CD8-positive, alpha-beta memory T cell (primary cell): Measurements from ENCODE around the gene GFOD1. TPM values are rescaled to one million over a fixed set of nuclear protein-coding genes. Genes with fewer than 3 reads are reported as not detected.
A peak's percentile ranks its signal among the peaks of the same experiment; 100 is the strongest.

Source experiments
- CTCF ChIA-PET: fragments of 350-600 bp; sonication (Branson Sonifier 250); formaldehyde crosslinking; loops from one replicate; lab custom pipeline; 2021; ENCODE audit warnings: antibody characterized with exemption; lab: Charles Lee
- POLR2A ChIA-PET: fragments of 350-600 bp; sonication (Branson Sonifier 250); formaldehyde crosslinking; loops from one replicate; lab custom pipeline; 2021; ENCODE audit warnings: antibody characterized with exemption; lab: Charles Lee
- DNase-seq, 5 donors: peaks; one replicate each; pipeline versions ENCODE4 v3.0.0 to v3.0.0-alpha.2; 2020 to 2022; ENCODE audit warnings: mixed read lengths in 1 of 5
- H3K27ac ChIP-seq: one replicate; pipeline ENCODE4 v1.7.0; 2013; ENCODE audit warnings: low read depth, mild to moderate bottlenecking, low read length, moderate library complexity
- H3K27me3 ChIP-seq: 2 replicates; pipeline ENCODE4 v1.7.0; 2013; ENCODE audit warnings: low read length, mild to moderate bottlenecking; ENCODE audit not compliant: insufficient read depth, poor library complexity, severe bottlenecking
- H3K36me3 ChIP-seq: 2 replicates; pipeline ENCODE4 v1.7.0; 2013; ENCODE audit warnings: mild to moderate bottlenecking, low read length, moderate library complexity; ENCODE audit not compliant: insufficient read depth
- H3K4me1 ChIP-seq: 2 replicates; pipeline ENCODE4 v1.7.0; 2013; ENCODE audit warnings: mild to moderate bottlenecking, low read length, moderate library complexity; ENCODE audit not compliant: insufficient read depth
- H3K4me3 ChIP-seq: 2 replicates; pipeline ENCODE4 v1.7.0; 2013; ENCODE audit warnings: mild to moderate bottlenecking, low read length
- H3K9me3 ChIP-seq: 2 replicates; pipeline ENCODE4 v1.7.0; 2013; ENCODE audit warnings: mild to moderate bottlenecking, low read length
- H3K27ac Mint-ChIP-seq, 8 donors: one replicate each; pipeline ENCODE4 v1.8.0; 2020 to 2021; ENCODE audit warnings: mixed read lengths in 8 of 8, mild to moderate bottlenecking in 6 of 8, inconsistent platforms in 3 of 8, moderate library complexity in 3 of 8
- H3K27me3 Mint-ChIP-seq, 2 donors: one replicate each; pipeline ENCODE4 v1.8.0; 2020 to 2021; ENCODE audit warnings: mixed read lengths in 2 of 2, mild to moderate bottlenecking in 1 of 2, moderate library complexity in 1 of 2
- H3K36me3 Mint-ChIP-seq, 3 donors: one replicate each; pipeline ENCODE4 v1.8.0; 2020 to 2021; ENCODE audit warnings: mixed read lengths in 3 of 3, inconsistent platforms in 1 of 3, mild to moderate bottlenecking in 1 of 3
- H3K4me1 Mint-ChIP-seq, 3 donors: one replicate each; pipeline ENCODE4 v1.8.0; 2020 to 2021; ENCODE audit warnings: mixed read lengths in 3 of 3, inconsistent platforms in 1 of 3, mild to moderate bottlenecking in 1 of 3
- H3K4me3 Mint-ChIP-seq, 7 donors: one replicate each; pipeline ENCODE4 v1.8.0; 2020 to 2021; ENCODE audit warnings: mixed read lengths in 7 of 7, mild to moderate bottlenecking in 6 of 7, moderate library complexity in 4 of 7, inconsistent platforms in 2 of 7
- H3K9me3 Mint-ChIP-seq, 5 donors: one replicate each; pipeline ENCODE4 v1.8.0; 2020 to 2022; ENCODE audit warnings: mixed read lengths in 5 of 5, mild to moderate bottlenecking in 3 of 5, moderate library complexity in 2 of 5, inconsistent platforms in 1 of 5
- polyA plus RNA-seq: library from polyadenylated mRNA; unstranded; fragments of 300-500 nt; fragmentation: Illumina TruSeq; gene quantifications from one replicate; pipeline ENCODE4 v1.2.3, GENCODE V29; 2021
- total RNA-seq, 2 experiments: library from RNA; stranded (reverse); gene quantifications; one replicate each; pipeline ENCODE4 v1.2.3, GENCODE V29; 2021

Gene GFOD1
- total and polyA plus RNA-seq, 3 experiments from 2014 or later = 3.6 to 8.7 (median 8.2) TPM

- CTCF ChIA-PET = interaction anchor here (0.6 to 1.8 kb wide), 10 partner anchors 8 to 146 kb away, joined by 3 to 7 read pairs (median 4); partner anchors contain the start of genes SIRT5 and TBC1D7
- POLR2A ChIA-PET = interaction anchor here (1.5 kb wide), 1 partner anchor 100 kb away, joined by 3 read pairs; the partner anchor contains the start of gene TBC1D7
- Mint-ChIP-seq H3K4me1 (peaks cover 67 to 82% (median 81%) of the 10 kb centered on the region in 3 donors), H3K36me3 (no peaks in the 10 kb centered on the region), H3K4me3 (peak overlapping the region; percentile 71 to 86 (median 79)), H3K27ac (peak overlapping the region; percentile 93 to 98 (median 94)), H3K9me3 (no peaks in the 10 kb centered on the region), H3K27me3 (no peaks in the 10 kb centered on the region)
- no peak for DNase-seq
- H3K4me3 ChIP-seq = peak overlapping the region; percentile 42
- H3K27me3 ChIP-seq = no peaks in the 10 kb centered on the region
- H3K36me3 ChIP-seq = no peaks in the 10 kb centered on the region
- H3K9me3 ChIP-seq = no peaks in the 10 kb centered on the region
- H3K4me1 ChIP-seq = peaks cover 60% of the 10 kb centered on the region
- peak overlapping the region; percentile 47 for H3K27ac ChIP-seq
These were observed 58.6 kb downstream of the GFOD1 start for GRCh38 chr6:13428583-13429405.

GRCh38 chr6:13427801-13428582, 59.4 kb downstream of the GFOD1 start:
- no peaks in the 10 kb centered on the region for H3K27me3 Mint-ChIP-seq
- peaks cover 0 to 5% (median 0%) of the 10 kb centered on the region in 3 donors for H3K36me3 Mint-ChIP-seq
- no peaks in the 10 kb centered on the region for H3K36me3 ChIP-seq
- no peaks in the 10 kb centered on the region for H3K27me3 ChIP-seq
- H3K4me3 ChIP-seq = peak overlapping the region; percentile 42
- no peaks in the 10 kb centered on the region for H3K9me3 ChIP-seq
- ChIA-PET POLR2A (interaction anchor here (0.7 to 1.5 kb wide), 2 partner anchors 99 to 263 kb away, joined by 3 read pairs; partner anchors contain the start of gene TBC1D7), CTCF (interaction anchor here (0.7 to 1.8 kb wide), 12 partner anchors 9 to 639 kb away, joined by 3 to 7 read pairs (median 4); partner anchors contain the start of gene TBC1D7)
- H3K27ac Mint-ChIP-seq = peak overlapping the region; percentile 93 to 98 (median 94)
- DNase-seq = peak; percentile 53 to 85 (median 64)
- peak overlapping the region; percentile 71 to 86 (median 79) for H3K4me3 Mint-ChIP-seq
- H3K4me1 Mint-ChIP-seq = peaks cover 65 to 75% (median 74%) of the 10 kb centered on the region in 3 donors
- H3K27ac ChIP-seq = peak overlapping the region; percentile 47
- H3K4me1 ChIP-seq = peaks cover 52% of the 10 kb centered on the region
- no peaks in the 10 kb centered on the region for H3K9me3 Mint-ChIP-seq

- Mint-ChIP-seq H3K36me3 (peaks cover 0 to 5% (median 0%) of the 10 kb centered on the region in 3 donors), H3K9me3 (no peaks in the 10 kb centered on the region), H3K27me3 (no peaks in the 10 kb centered on the region), H3K27ac (peak overlapping the region; percentile 93 to 98 (median 94)), H3K4me1 (peaks cover 58 to 68% (median 67%) of the 10 kb centered on the region in 3 donors), H3K4me3 (peak overlapping the region in 6 of 7 donors; percentile 76 to 86 (median 80))
- Histone ChIP-seq H3K27ac (peak overlapping the region; percentile 47), H3K36me3 (no peaks in the 10 kb centered on the region), H3K4me1 (peaks cover 45% of the 10 kb centered on the region), H3K27me3 (no peaks in the 10 kb centered on the region), H3K4me3 (no peak overlapping the region), H3K9me3 (no peaks in the 10 kb centered on the region)
- POLR2A ChIA-PET = interaction anchor here (0.7 kb wide), 1 partner anchor 263 kb away, joined by 3 read pairs; no protein-coding TSS in a partner anchor
- DNase-seq = no peak
- CTCF ChIA-PET = interaction anchor here (0.7 to 1.8 kb wide), 4 partner anchors 9 to 639 kb away, joined by 3 to 4 read pairs (median 4); no protein-coding TSS in a partner anchor
These were observed 60.1 kb downstream of the GFOD1 start for GRCh38 chr6:13427316-13427715.

GRCh38 chr6:13425943-13426931, 61.2 kb downstream of the GFOD1 start:
- Histone ChIP-seq H3K4me1 (peaks cover 34% of the 10 kb centered on the region), H3K9me3 (no peaks in the 10 kb centered on the region), H3K36me3 (no peaks in the 10 kb centered on the region), H3K27me3 (no peaks in the 10 kb centered on the region), H3K27ac (no peak overlapping the region), H3K4me3 (no peak overlapping the region)
- Mint-ChIP-seq H3K4me1 (peaks cover 48 to 67% (median 66%) of the 10 kb centered on the region in 3 donors), H3K27me3 (no peaks in the 10 kb centered on the region), H3K4me3 (peak overlapping the region in 2 of 7 donors; percentile 9 to 24), H3K27ac (peak overlapping the region in 6 of 8 donors; percentile 40 to 97 (median 75)), H3K9me3 (no peaks in the 10 kb centered on the region), H3K36me3 (peaks cover 0 to 5% (median 0%) of the 10 kb centered on the region in 3 donors)
- CTCF ChIA-PET = interaction anchor here (1.1 to 1.5 kb wide), 4 partner anchors 12 to 189 kb away, joined by 3 to 5 read pairs (median 4); partner anchors contain the start of gene NOL7
- DNase-seq = no peak
- POLR2A ChIA-PET = interaction anchor here (0.7 kb wide), 1 partner anchor 18 kb away, joined by 3 read pairs; no protein-coding TSS in a partner anchor

GRCh38 chr6:13425270-13425873, 62.0 kb downstream of the GFOD1 start:
- H3K27ac Mint-ChIP-seq = peak overlapping the region in 5 of 8 donors; percentile 43 to 97 (median 47)

GRCh38 chr6:13423252-13423651, 64.1 kb downstream of the GFOD1 start:
- Mint-ChIP-seq H3K4me1 (peaks cover 34 to 59% (median 57%) of the 10 kb centered on the region in 3 donors), H3K27ac (peak overlapping the region in 1 of 8 donors; percentile 23), H3K4me3 (no peak overlapping the region), H3K27me3 (no peaks in the 10 kb centered on the region), H3K36me3 (peaks cover 0 to 5% (median 0%) of the 10 kb centered on the region in 3 donors), H3K9me3 (no peaks in the 10 kb centered on the region)
- POLR2A ChIA-PET = no interaction called here
- peaks cover 18% of the 10 kb centered on the region for H3K4me1 ChIP-seq
- no peaks in the 10 kb centered on the region for H3K27me3 ChIP-seq
- no peaks in the 10 kb centered on the region for H3K9me3 ChIP-seq
- H3K27ac ChIP-seq = no peak overlapping the region
- H3K4me3 ChIP-seq = no peak overlapping the region
- CTCF ChIA-PET = no interaction called here
- H3K36me3 ChIP-seq = no peaks in the 10 kb centered on the region
- DNase-seq = no peak

More at GRCh38 chr6:13425270-13425873, 62.0 kb downstream of the GFOD1 start:
- Histone ChIP-seq H3K9me3 (no peaks in the 10 kb centered on the region), H3K27ac (no peak overlapping the region), H3K4me3 (no peak overlapping the region), H3K4me1 (peaks cover 31% of the 10 kb centered on the region), H3K27me3 (no peaks in the 10 kb centered on the region), H3K36me3 (no peaks in the 10 kb centered on the region)
- peaks cover 0 to 5% (median 0%) of the 10 kb centered on the region in 3 donors for H3K36me3 Mint-ChIP-seq
- no peak for DNase-seq
- no peak overlapping the region for H3K4me3 Mint-ChIP-seq
- peaks cover 47 to 67% (median 65%) of the 10 kb centered on the region in 3 donors for H3K4me1 Mint-ChIP-seq
- H3K27me3 Mint-ChIP-seq = no peaks in the 10 kb centered on the region
- no peaks in the 10 kb centered on the region for H3K9me3 Mint-ChIP-seq
- POLR2A ChIA-PET = interaction anchor here (0.7 to 1.2 kb wide), 2 partner anchors 10 to 17 kb away, joined by 3 to 4 read pairs; no protein-coding TSS in a partner anchor
- CTCF ChIA-PET = interaction anchor here (1.2 to 1.5 kb wide), 2 partner anchors 29 to 190 kb away, joined by 4 to 5 read pairs; partner anchors contain the start of gene NOL7
